HS-27A (cell line): ENCODE results near the gene TESK2.
A peak's percentile ranks its signal among the peaks of the same experiment; 100 is the strongest.
"Not testable (repeated sequence)": the region's sequence is repeated elsewhere in the genome, so short reads cannot be mapped to it uniquely, and the experiment has no call there.

ENCODE experiments used
- DNase-seq: peaks from one replicate; pipeline ENCODE4 v3.0.0-alpha.2; 2012; ENCODE audit warnings: low read depth, missing footprints

The TESK2 gene

GRCh38 chr1:45375104-45376090 lies 115.6 kb downstream of the TESK2 start:
- DNase-seq: no peak

DNA sequence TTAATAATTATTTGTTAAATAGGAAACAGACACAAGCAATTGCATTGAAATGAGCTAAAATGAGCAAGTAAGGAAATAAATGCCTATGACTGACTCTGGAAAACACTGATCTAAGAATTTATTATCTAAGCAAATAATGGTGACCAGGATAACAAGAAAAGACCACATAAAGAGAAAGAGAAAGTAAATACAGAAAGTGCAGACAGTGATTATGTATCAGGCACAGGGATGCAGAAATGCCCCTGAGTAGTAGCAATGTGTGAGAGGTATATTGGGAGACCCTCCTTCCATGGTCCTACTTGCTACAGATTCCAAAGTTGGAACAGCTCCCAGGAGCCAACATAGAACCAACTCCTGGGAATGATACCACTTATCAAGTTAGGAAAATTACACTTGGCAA lies 117.4 kb downstream of the TESK2 start:
- DNase-seq: no peak

GRCh38 chr1:45370575-45370974 lies 120.4 kb downstream of the TESK2 start:
- no peak for DNase-seq

- DNase-seq: no peak
Measured at GRCh38 chr1:45365051-45365450, 125.9 kb downstream of the TESK2 start.

GRCh38 chr1:45364294-45364693 lies 126.7 kb downstream of the TESK2 start:
- DNase-seq: no peak

DNA sequence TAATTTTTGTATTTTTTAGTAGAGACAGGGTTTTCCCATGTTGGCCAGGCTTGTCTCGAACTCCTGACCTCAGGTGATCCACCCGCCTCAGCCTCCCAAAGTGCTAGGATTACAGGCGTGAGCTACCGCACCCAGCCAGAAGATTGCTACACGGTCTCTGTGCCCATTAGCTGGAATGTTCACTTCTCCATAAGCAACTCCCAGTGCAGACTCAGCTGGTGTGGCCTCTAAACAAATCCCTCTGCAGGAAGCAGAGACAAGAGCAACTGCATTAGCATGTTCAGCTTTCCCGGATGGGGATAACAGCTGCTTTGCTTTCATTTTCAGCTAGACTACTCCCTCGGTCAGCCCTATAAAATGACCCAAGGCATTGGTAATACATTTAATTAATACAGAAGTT lies 130.0 kb downstream of the TESK2 start:
- DNase-seq: not testable (repeated sequence)

GRCh38 chr1:45359882-45360513 lies 131.0 kb downstream of the TESK2 start:
- DNase-seq: peak; percentile 30

GRCh38 chr1:45356186-45356585 lies 134.8 kb downstream of the TESK2 start:
- no peak for DNase-seq

DNA sequence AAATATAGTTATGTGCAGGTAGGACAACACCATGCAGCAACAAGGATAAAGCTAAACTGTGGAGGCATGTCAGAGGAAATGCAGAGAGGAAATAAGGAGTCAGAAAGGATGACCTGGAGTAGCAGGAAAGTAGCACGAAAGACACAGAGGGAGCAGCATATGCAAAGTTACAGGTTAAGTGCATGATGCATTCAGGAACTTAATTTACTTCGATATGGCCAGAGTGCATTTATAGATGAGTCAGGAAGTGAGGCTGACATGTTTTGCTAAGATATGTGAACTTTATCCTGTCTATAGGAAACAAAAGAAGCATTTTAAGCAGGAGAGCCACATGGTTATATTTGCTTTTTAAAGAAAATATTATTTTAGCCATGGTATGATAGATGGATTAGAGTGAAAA lies 135.3 kb downstream of the TESK2 start:
- DNase-seq: no peak

- DNase-seq: no peak
Measured at GRCh38 chr1:45354838-45355237, 136.1 kb downstream of the TESK2 start.

- no peak for DNase-seq
Measured at GRCh38 chr1:45353685-45354084, 137.3 kb downstream of the TESK2 start.

- DNase-seq: no peak
Measured at GRCh38 chr1:45351508-45351907, 139.5 kb downstream of the TESK2 start.

DNA sequence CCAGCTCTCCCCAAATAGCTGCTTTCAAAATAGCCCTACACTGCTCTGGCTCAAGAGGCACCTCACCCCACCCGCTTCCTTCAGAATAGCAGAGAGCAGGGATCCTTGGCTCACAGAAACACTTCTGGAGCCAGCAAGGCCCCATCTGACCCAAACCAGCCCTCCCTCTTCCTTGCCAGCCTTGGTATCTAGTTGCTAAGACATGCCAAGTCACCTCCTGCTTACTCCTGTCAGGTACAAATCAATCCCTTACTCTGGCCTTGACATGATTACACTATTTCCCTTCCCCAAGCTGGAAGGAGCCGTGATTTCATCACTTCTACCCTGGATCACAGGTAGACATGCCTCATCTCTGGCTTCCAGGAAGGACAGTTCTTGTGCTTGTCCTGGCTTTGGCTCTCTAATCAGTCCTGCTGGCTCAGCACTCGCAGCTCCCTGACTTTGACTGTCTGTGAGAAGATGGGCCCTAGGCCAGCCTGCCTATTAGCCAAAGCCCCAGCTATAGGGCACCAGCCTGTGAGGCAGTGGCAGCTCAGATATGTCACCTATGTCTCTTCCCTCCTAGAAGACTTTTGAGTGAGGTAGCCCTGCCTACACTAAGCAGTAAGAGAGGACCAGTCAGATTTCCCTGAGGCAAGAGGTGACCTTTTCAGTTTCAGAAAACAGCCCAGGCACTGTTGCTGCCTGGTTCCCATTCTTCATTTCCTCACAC lies 141.8 kb downstream of the TESK2 start:
- DNase-seq: no peak

- DNase-seq: no peak
Measured at GRCh38 chr1:45348609-45348965, 142.4 kb downstream of the TESK2 start.

- no peak for DNase-seq
Measured at GRCh38 chr1:45348020-45348419, 142.9 kb downstream of the TESK2 start.

DNA sequence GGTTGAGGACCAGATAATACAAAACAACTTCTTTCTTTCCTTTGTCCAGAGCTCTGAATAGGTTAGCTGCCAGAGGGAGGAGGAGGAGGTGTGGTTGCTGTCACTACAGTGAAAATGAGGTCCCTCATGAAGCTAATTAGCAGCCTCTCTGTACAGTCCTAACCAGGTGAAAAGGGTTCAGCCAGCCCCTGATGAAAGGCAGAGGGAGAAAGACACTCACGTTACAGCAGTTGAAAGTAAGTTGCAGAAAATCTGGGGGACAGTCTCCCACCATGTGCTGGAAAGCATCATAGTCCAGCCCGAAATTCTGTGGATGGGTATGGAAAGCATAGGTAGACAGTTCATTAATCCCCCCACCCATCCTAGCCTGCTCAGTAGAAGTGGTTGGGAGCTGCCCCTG lies 144.5 kb downstream of the TESK2 start:
- DNase-seq: no peak

- DNase-seq: no peak
Measured at GRCh38 chr1:45345014-45345413, 145.9 kb downstream of the TESK2 start.

DNA sequence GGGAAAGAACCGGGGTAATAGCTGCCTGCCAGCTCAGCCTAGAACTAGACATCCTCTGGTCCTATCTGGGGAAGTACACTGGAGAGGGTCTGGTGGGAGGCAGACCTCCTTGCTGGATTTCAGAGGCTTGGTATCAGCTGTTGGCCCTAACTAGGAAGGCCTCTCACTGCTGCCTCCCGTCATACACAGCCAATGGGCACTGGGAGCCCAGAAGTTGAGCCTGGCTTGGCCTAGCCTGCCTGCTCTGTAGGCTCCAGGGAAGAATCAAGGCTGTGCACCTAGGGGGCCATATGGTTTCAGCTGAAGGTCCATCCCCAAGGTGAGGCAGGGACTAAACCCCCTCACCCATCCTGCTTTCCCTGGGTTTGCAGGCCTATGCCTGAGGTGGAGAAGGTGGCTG lies 146.5 kb downstream of the TESK2 start:
- no peak for DNase-seq

- DNase-seq: no peak
Measured at GRCh38 chr1:45340816-45341466, 150.0 kb downstream of the TESK2 start.

DNA sequence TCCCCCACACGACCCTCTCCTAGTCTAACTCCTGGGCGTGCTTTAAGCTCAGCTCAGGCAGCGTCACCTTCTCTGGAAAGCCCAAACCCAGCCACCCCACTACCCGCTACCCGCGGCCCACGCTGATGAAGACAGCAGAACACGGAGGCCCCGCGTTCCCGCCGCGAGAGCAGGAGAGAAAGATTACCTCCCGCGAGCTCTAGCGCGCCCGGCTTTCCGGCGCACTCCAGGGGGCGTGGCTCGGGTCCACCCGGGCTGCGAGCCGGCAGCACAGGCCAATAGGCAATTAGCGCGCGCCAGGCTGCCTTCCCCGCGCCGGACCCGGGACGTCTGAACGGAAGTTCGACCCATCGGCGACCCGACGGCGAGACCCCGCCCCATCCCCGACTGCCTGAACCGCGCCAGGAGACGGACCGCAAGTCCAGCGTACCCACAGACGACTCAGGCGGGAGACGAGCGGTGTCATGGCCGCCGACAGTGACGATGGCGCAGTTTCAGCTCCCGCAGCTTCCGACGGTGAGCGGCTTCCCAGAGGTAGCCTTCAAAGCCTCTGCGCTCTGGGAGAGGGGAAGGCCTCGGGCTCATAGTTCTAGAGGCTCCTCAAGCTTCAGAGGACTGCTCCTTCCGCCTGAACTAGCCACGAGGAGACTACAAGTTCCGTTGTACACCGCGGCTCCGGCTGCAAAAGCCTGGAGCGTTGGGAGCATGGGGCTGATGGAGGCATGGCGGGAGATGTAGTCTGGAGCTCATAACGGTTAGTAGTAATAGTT lies 151.0 kb downstream of the TESK2 start, which contains the start of the genes MUTYH and TOE1:
Gene MUTYH (minus strand): TSS at position 652 of the 770 bp plus-strand sequence. CDS start 5,935 bp downstream, outside the sequence.
Gene TOE1 (plus strand): TSS at position 382 of the 770 bp plus-strand sequence. CDS start 83 bp downstream, at position 465.
- DNase-seq: peak; percentile 89
